HL-60/S4 treated with phorbol 12-myristate 13-acetate at 8.2 ng/mL for 4 days and 3 days (cell line): Measurements from ENCODE around the gene TJP2.

ENCODE experiments used
- in situ Hi-C: fragments of 300-500 bp; cut with MboI; formaldehyde crosslinking; loops from 2 replicates; pipeline ENCODE4 v1.15.0; 2022; ENCODE audit warnings: low sequenced_read_pairs

Gene TJP2

GRCh38 chr9:69322256-69322655 is 148.2 kb downstream of the TJP2 start:
- in situ Hi-C loops, result no loop called here

- in situ Hi-C loops, result no loop called here
These were observed 149.8 kb downstream of the TJP2 start for GRCh38 chr9:69323861-69324260.
